ENCODE data around the gene PCGF5.

GRCh38 chr10:91191584-91191919 lies 28.9 kb upstream of the PCGF5 start:
- no peak for TF ChIP-seq POLR2A (IDR thresholded peaks at IDR 0.05)
- no peak for TF ChIP-seq CTCF (IDR thresholded peaks at IDR 0.05)
- TF ChIP-seq POLR2AphosphoS5 (IDR thresholded peaks at IDR 0.05; ENCODE audit: insufficient read depth in 1 of 2, low read depth in 1 of 2), result no peak
